ENCODE data around the gene LTBP2.

Gene LTBP2

GRCh38 chr14:74595006-74595735, 16.9 kb downstream of the LTBP2 start:
- no peaks in the 10 kb centered on the region for H3K36me3 Mint-ChIP-seq (ENCODE audit: low read depth)
- no peaks in the 10 kb centered on the region for H3K9me3 Mint-ChIP-seq
- H3K27me3 Mint-ChIP-seq (ENCODE audit: low read depth): no peaks in the 10 kb centered on the region
- H3K4me1 Mint-ChIP-seq (ENCODE audit: low read depth): no peaks in the 10 kb centered on the region
- H3K27ac Mint-ChIP-seq: no peak overlapping the region
- no peak overlapping the region for H3K4me3 Mint-ChIP-seq

DNA sequence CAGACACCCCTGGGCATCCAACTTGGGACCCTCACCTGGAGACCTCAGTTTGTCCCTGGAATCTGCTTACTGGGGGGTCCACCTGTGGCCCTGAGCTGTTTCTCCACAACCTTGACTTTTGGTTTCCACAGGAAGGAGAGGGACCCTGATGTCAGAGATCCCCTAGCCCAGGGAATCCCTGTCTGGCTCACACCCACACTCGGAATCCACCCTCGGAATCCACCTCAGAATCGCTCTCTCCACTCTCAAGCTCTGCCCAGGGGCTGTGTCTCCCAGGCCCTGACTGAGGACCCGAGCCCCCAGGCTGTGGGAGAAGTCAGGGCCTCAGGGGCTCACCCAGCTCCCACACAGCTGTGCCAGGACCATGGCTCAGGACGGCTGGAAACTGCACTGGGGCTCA, 17.4 kb downstream of the LTBP2 start:
- no peaks in the 10 kb centered on the region for H3K36me3 Mint-ChIP-seq (ENCODE audit: low read depth)
- no peaks in the 10 kb centered on the region for H3K4me1 Mint-ChIP-seq (ENCODE audit: low read depth)
- H3K27ac Mint-ChIP-seq: no peak overlapping the region
- H3K4me3 Mint-ChIP-seq: no peak overlapping the region
- H3K9me3 Mint-ChIP-seq: no peaks in the 10 kb centered on the region
- no peaks in the 10 kb centered on the region for H3K27me3 Mint-ChIP-seq (ENCODE audit: low read depth)

- Mint-ChIP-seq H3K9me3 (no peaks in the 10 kb centered on the region), H3K27ac (no peak overlapping the region), H3K27me3 (ENCODE audit: low read depth) (no peaks in the 10 kb centered on the region), H3K36me3 (ENCODE audit: low read depth) (no peaks in the 10 kb centered on the region), H3K4me3 (no peak overlapping the region), H3K4me1 (ENCODE audit: low read depth) (no peaks in the 10 kb centered on the region)
Observed at GRCh38 chr14:74594029-74594428, 18.0 kb downstream of the LTBP2 start.

DNA sequence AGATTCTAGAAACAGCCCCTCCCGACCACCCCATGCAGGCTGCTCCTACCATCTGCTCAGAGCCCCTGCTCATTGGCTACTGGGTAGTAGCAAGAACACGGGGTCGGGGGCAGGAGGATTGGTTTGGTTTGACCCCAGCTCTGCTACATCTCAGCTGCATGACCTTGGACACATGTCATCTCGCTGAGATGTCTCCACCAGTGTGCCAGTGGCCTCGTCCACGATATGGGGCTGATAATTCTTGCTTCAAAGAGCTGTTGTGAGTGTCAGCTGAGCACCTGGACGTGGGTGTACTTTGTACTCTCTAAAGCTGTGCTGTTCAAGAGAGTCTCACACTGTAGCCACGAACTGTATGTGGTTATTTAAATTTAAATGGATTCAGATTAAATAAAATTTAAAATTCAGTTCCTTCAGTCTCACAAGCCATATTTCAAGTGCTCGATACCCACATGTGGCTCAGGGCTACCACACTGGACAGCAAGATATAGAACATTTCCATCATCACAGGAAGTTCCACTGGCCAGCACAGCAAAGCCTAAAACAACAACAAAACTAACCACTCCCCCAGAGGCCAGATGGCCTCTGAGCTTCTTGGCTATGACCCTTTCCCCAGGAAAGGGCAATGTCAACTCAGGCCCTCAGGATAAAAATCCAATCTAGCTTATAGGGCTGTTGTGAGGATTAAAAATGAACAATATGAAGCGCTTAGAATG, 18.6 kb downstream of the LTBP2 start:
- H3K27me3 Mint-ChIP-seq (ENCODE audit: low read depth): no peaks in the 10 kb centered on the region
- no peaks in the 10 kb centered on the region for H3K4me1 Mint-ChIP-seq (ENCODE audit: low read depth)
- no peak overlapping the region for H3K4me3 Mint-ChIP-seq
- H3K27ac Mint-ChIP-seq: no peak overlapping the region
- H3K9me3 Mint-ChIP-seq: no peaks in the 10 kb centered on the region
- no peaks in the 10 kb centered on the region for H3K36me3 Mint-ChIP-seq (ENCODE audit: low read depth)

DNA sequence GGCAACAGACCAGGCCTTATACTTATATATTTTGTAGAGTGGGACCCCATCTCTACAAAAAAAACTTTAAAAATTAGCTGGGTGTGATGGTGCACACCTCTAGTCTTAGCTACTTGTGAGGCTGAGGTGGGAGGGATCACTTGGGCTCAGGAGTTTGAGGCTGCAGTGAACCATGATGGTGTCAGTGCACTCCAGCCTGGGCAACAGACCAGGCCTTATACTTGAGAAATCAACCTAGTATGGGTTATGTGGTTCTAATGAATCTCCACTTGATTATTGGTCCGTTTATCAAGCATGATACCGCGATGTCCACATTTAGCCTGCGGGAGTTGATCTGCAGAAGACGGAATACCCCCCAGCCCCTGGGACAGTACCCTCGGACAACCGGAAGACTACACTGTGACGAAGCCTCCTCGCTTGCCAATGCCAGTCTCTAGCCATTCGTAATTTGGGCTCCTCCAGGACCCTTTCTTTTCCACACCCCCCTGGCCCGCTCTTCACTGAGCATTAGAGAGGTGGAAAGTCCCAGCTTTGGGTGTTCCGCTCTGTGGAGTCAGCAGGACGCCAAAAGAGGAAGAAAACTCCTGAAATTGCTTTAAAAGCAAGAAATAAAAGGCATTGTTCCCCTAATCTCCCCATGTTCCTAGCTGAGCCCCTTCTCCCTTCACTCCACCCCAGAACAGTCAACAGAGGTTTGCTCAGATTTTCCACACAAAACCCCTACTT, 19.4 kb downstream of the LTBP2 start:
- Mint-ChIP-seq H3K27me3 (ENCODE audit: low read depth) (no peaks in the 10 kb centered on the region), H3K4me1 (ENCODE audit: low read depth) (no peaks in the 10 kb centered on the region), H3K9me3 (no peaks in the 10 kb centered on the region), H3K36me3 (ENCODE audit: low read depth) (no peaks in the 10 kb centered on the region), H3K4me3 (no peak overlapping the region), H3K27ac (no peak overlapping the region)

DNA sequence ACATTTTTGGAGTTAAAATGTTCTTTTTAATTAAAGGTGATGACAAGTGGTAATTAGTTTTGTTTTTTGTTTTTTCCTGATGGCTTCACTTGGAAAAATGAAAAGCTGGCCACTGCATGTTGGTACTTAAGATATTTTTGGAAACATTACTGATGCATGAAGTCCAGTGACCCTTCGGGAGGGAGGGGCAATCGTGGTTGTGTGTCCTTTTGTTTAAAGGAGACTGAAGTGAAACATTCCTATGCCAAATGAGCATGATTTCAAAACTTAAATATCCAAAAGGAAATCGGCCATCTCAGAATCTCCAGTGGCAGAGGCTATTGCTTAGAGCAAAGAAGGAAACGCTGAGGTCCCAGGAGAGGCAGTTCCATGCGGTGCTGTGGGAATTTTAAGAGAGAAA, 20.1 kb downstream of the LTBP2 start:
- Mint-ChIP-seq H3K27ac (no peak overlapping the region), H3K27me3 (ENCODE audit: low read depth) (no peaks in the 10 kb centered on the region)

GRCh38 chr14:74591394-74591793, 20.6 kb downstream of the LTBP2 start:
- no peak overlapping the region for H3K4me3 Mint-ChIP-seq
- H3K9me3 Mint-ChIP-seq: no peaks in the 10 kb centered on the region
- H3K36me3 Mint-ChIP-seq (ENCODE audit: low read depth): no peaks in the 10 kb centered on the region
- no peaks in the 10 kb centered on the region for H3K27me3 Mint-ChIP-seq (ENCODE audit: low read depth)
- no peaks in the 10 kb centered on the region for H3K4me1 Mint-ChIP-seq (ENCODE audit: low read depth)
- no peak overlapping the region for H3K27ac Mint-ChIP-seq

More for the DNA sequence above, 20.1 kb downstream of the LTBP2 start:
- H3K9me3 Mint-ChIP-seq: no peaks in the 10 kb centered on the region
- no peaks in the 10 kb centered on the region for H3K4me1 Mint-ChIP-seq (ENCODE audit: low read depth)
- no peaks in the 10 kb centered on the region for H3K36me3 Mint-ChIP-seq (ENCODE audit: low read depth)
- no peak overlapping the region for H3K4me3 Mint-ChIP-seq

GRCh38 chr14:74589291-74589879, 22.7 kb downstream of the LTBP2 start:
- H3K4me1 Mint-ChIP-seq (ENCODE audit: low read depth): no peaks in the 10 kb centered on the region
- H3K4me3 Mint-ChIP-seq: no peak overlapping the region
- H3K9me3 Mint-ChIP-seq: no peaks in the 10 kb centered on the region
- no peaks in the 10 kb centered on the region for H3K27me3 Mint-ChIP-seq (ENCODE audit: low read depth)
- H3K27ac Mint-ChIP-seq: no peak overlapping the region
- no peaks in the 10 kb centered on the region for H3K36me3 Mint-ChIP-seq (ENCODE audit: low read depth)

GRCh38 chr14:74587363-74587707, 24.7 kb downstream of the LTBP2 start:
- H3K9me3 Mint-ChIP-seq: no peaks in the 10 kb centered on the region
- no peak overlapping the region for H3K4me3 Mint-ChIP-seq
- H3K36me3 Mint-ChIP-seq (ENCODE audit: low read depth): peaks cover 1% of the 10 kb centered on the region
- no peak overlapping the region for H3K27ac Mint-ChIP-seq
- H3K4me1 Mint-ChIP-seq (ENCODE audit: low read depth): peaks cover 7% of the 10 kb centered on the region
- H3K27me3 Mint-ChIP-seq (ENCODE audit: low read depth): no peaks in the 10 kb centered on the region

- no peak overlapping the region for H3K27ac Mint-ChIP-seq
- H3K4me1 Mint-ChIP-seq (ENCODE audit: low read depth): peaks cover 10% of the 10 kb centered on the region
Observed at GRCh38 chr14:74586681-74587362, 25.2 kb downstream of the LTBP2 start.

DNA sequence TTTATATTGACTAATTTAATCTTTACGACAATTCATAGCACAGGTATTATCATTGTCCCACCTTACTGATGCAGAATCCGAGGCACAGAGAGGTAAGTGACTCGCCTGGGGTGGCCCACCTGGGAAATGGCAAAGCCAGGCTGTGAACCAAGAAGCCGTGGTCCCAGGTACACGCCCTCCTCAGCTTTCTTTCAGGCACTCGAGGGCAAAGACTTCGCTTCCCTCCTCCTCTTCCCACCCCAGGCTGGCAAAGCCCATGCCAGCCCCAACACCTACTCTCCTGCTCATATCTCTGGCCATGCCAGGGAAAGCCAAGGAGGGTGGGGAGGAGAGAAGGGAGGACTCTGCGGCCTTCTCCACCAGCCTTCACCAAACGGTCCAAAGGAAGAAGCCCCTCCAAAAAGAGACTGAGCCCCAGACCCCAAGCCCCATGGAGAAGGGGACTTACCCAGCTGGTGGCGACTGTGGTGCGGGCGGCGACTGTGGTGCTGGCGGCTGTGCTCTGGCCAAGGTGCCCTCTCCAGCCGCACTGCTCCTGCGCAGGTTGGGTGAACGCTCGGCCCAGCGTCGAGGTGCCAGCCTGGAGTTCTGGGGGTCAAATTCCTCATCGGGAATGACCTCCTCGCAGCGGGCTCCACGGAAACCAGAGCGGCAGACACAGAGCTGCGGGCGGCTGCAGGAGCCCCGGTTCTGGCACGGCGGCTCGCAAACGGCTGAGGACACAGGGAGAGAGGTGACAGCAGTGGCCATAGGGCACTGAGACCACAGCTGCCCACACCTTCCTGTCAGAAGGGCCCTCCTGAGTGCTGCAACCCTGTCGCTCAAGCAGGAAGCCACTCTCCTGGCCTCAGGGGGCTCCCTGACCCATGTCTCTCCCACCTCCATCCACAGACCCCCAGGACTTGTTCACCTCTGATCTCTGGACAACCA, 26.4 kb downstream of the LTBP2 start:
- H3K9me3 Mint-ChIP-seq: no peaks in the 10 kb centered on the region
- peaks cover 11% of the 10 kb centered on the region for H3K4me1 Mint-ChIP-seq (ENCODE audit: low read depth)
- no peak overlapping the region for H3K27ac Mint-ChIP-seq
- H3K4me3 Mint-ChIP-seq: no peak overlapping the region
- H3K36me3 Mint-ChIP-seq (ENCODE audit: low read depth): peaks cover 1% of the 10 kb centered on the region
- no peaks in the 10 kb centered on the region for H3K27me3 Mint-ChIP-seq (ENCODE audit: low read depth)

More at GRCh38 chr14:74586681-74587362, 25.2 kb downstream of the LTBP2 start:
- H3K36me3 Mint-ChIP-seq (ENCODE audit: low read depth): peaks cover 1% of the 10 kb centered on the region
- no peak overlapping the region for H3K4me3 Mint-ChIP-seq
- H3K27me3 Mint-ChIP-seq (ENCODE audit: low read depth): no peaks in the 10 kb centered on the region
- no peaks in the 10 kb centered on the region for H3K9me3 Mint-ChIP-seq

GRCh38 chr14:74584951-74585350, 27.1 kb downstream of the LTBP2 start:
- H3K9me3 Mint-ChIP-seq: no peaks in the 10 kb centered on the region
- H3K4me1 Mint-ChIP-seq (ENCODE audit: low read depth): peaks cover 15% of the 10 kb centered on the region
- H3K4me3 Mint-ChIP-seq: no peak overlapping the region
- H3K27me3 Mint-ChIP-seq (ENCODE audit: low read depth): no peaks in the 10 kb centered on the region
- H3K27ac Mint-ChIP-seq: no peak overlapping the region
- H3K36me3 Mint-ChIP-seq (ENCODE audit: low read depth): peaks cover 1% of the 10 kb centered on the region

GRCh38 chr14:74583689-74584434, 28.2 kb downstream of the LTBP2 start:
- peaks cover 1% of the 10 kb centered on the region for H3K36me3 Mint-ChIP-seq (ENCODE audit: low read depth)
- H3K4me1 Mint-ChIP-seq (ENCODE audit: low read depth): peaks cover 25% of the 10 kb centered on the region
- H3K27me3 Mint-ChIP-seq (ENCODE audit: low read depth): no peaks in the 10 kb centered on the region
- no peak overlapping the region for H3K4me3 Mint-ChIP-seq
- H3K27ac Mint-ChIP-seq: no peak overlapping the region
- H3K9me3 Mint-ChIP-seq: no peaks in the 10 kb centered on the region
